NCI-H748 treated with DMSO at 0.1 percent for 48 hours (cell line): ENCODE data around the gene C4BPB.
"Not testable (repeated sequence)": the region's sequence is repeated elsewhere in the genome, so short reads cannot be mapped to it uniquely, and the experiment has no call there.

Source experiments
- DNase-seq: peaks from one replicate; lab custom pipeline; 2025; lab: John Stamatoyannopoulos, UW

C4BPB gene

GRCh38 chr1:207088701-207089626 is at the start of gene C4BPB:
Gene C4BPB (plus strand): TSS chr1:207088860. CDS start chr1:207089532, 672 bp downstream.
- no peak for DNase-seq

GRCh38 chr1:207039380-207040180 is 49.1 kb upstream of the C4BPB start:
- DNase-seq = no peak

GRCh38 chr1:207040181-207040533 is 48.5 kb upstream of the C4BPB start:
- DNase-seq = no peak

- DNase-seq = not testable (repeated sequence)
These were observed 47.3 kb upstream of the C4BPB start for GRCh38 chr1:207041397-207041796.

GRCh38 chr1:207045453-207045852 is 43.2 kb upstream of the C4BPB start:
- no peak for DNase-seq

GRCh38 chr1:207047505-207047904 is 41.2 kb upstream of the C4BPB start:
- DNase-seq = no peak

- no peak for DNase-seq
These were observed 40.6 kb upstream of the C4BPB start for GRCh38 chr1:207048041-207048440.

- no peak for DNase-seq
These were observed 39.6 kb upstream of the C4BPB start for GRCh38 chr1:207049054-207049453.

- no peak for DNase-seq
These were observed 39.1 kb upstream of the C4BPB start for GRCh38 chr1:207049514-207049913.

- DNase-seq = peak; percentile 33
These were observed 38.7 kb upstream of the C4BPB start for GRCh38 chr1:207049974-207050391.

GRCh38 chr1:207050480-207051190 is 38.0 kb upstream of the C4BPB start:
- peak; percentile 73 for DNase-seq

- no peak for DNase-seq
These were observed 37.3 kb upstream of the C4BPB start, which contains the start of gene YOD1 for GRCh38 chr1:207051191-207051943. Gene YOD1 (minus strand): TSS chr1:207051208. CDS start chr1:207051030, 178 bp downstream.

GRCh38 chr1:207052911-207053769 is 35.5 kb upstream of the C4BPB start, which contains the start of gene PFKFB2:
Gene PFKFB2 (plus strand): TSS chr1:207053275. CDS start chr1:207054718, 1,443 bp downstream.
- DNase-seq = peak; percentile 94

GRCh38 chr1:207054491-207054890 is 34.2 kb upstream of the C4BPB start:
- no peak for DNase-seq

- DNase-seq = no peak
These were observed 33.2 kb upstream of the C4BPB start for GRCh38 chr1:207055386-207056001.

- no peak for DNase-seq
These were observed 32.0 kb upstream of the C4BPB start for GRCh38 chr1:207056673-207057072.

- DNase-seq = no peak
These were observed 30.4 kb upstream of the C4BPB start for GRCh38 chr1:207058252-207058651.

GRCh38 chr1:207058878-207059867 is 29.5 kb upstream of the C4BPB start:
- no peak for DNase-seq

GRCh38 chr1:207059881-207060280 is 28.8 kb upstream of the C4BPB start:
- DNase-seq = no peak
